SH-SY5Y (cell line): Measurements from ENCODE around the gene LIM2.

ENCODE experiments used
- GATA2 ChIP-seq: IDR thresholded peaks from 2 replicates; pipeline ENCODE4 v1.6.1; 2011; ENCODE audit warnings: mild to moderate bottlenecking, low read depth, low read length
- GATA3 ChIP-seq: IDR thresholded peaks from 2 replicates; pipeline ENCODE4 v1.6.1; 2011; ENCODE audit warnings: low read depth, mild to moderate bottlenecking, low read length, moderate library complexity

DNA sequence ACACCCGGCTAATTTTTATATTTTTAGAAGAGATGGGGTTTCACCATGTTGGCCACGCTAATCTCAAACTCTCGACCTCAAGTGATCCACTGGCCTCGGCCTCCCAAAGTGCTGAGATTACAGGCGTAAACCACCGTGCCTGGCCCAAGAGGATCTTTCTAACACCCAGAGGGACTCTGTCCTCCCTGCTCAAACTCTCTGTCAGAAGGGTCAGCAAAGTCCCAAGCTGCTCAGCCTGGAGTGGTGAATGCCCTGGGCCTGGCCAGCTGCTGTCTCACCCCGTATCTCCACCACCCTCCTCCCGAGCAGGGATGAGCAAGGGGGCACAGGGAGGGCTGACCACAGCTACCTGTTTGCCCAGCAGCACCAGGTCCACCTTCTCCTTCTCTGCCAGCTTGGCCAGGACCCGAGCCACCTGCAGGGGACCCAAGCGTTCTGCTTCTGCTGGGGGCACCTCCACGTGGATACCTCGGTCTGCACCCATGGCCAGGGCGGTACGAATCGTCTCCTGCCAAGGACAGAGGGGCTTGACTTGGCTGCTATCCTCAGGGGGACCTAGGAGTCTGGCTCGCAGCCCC is 34.9 kb downstream of the LIM2 start:
- TF ChIP-seq GATA2 (no peak), GATA3 (no peak)
